HG02623 (cell line): ENCODE data around the gene OR52E5.

Experiments
- ATAC-seq: cut with Tn5 transposase; IDR thresholded peaks from one replicate; pipeline ENCODE4 v1.9.1; 2021; ENCODE audit warnings: moderate library complexity; ENCODE audit not compliant: unreplicated experiment

OR52E5 gene

GRCh38 chr11:5892908-5893307, at the start of gene OR52E5:
Gene OR52E5 (plus strand): TSS chr11:5893208. CDS start chr11:5900777, 7,569 bp downstream.
- ATAC-seq = no peak

GRCh38 chr11:5846701-5847100, 46.3 kb upstream of the OR52E5 start:
- ATAC-seq = no peak

GRCh38 chr11:5847711-5848110, 45.3 kb upstream of the OR52E5 start:
- ATAC-seq = no peak

- no peak for ATAC-seq
Observed at GRCh38 chr11:5851002-5851401, 42.0 kb upstream of the OR52E5 start.

- ATAC-seq = no peak
Observed at GRCh38 chr11:5857590-5857989, 35.4 kb upstream of the OR52E5 start, which contains the start of gene OR52E8. Gene OR52E8 (minus strand): TSS chr11:5857690. CDS start chr11:5857690, 0 bp downstream.

- ATAC-seq = no peak
Observed at GRCh38 chr11:5865826-5866225, 27.2 kb upstream of the OR52E5 start.

- ATAC-seq = no peak
Observed at GRCh38 chr11:5878564-5878963, 14.4 kb upstream of the OR52E5 start.

- no peak for ATAC-seq
Observed at GRCh38 chr11:5880329-5880728, 12.7 kb upstream of the OR52E5 start, which contains the start of gene OR52E4. Gene OR52E4 (plus strand): TSS chr11:5880629. CDS start chr11:5884293, 3,664 bp downstream.

- ATAC-seq = no peak
Observed at GRCh38 chr11:5881756-5882155, 11.3 kb upstream of the OR52E5 start.

- ATAC-seq = no peak
Observed at GRCh38 chr11:5887172-5887571, 5.8 kb upstream of the OR52E5 start.

- no peak for ATAC-seq
Observed at GRCh38 chr11:5887661-5888060, 5.3 kb upstream of the OR52E5 start.

GRCh38 chr11:5891216-5891800, 1.7 kb upstream of the OR52E5 start:
- ATAC-seq = no peak

- no peak for ATAC-seq
Observed at GRCh38 chr11:5899534-5899933, 6.5 kb downstream of the OR52E5 start.

GRCh38 chr11:5910540-5910939, 17.5 kb downstream of the OR52E5 start:
- no peak for ATAC-seq

GRCh38 chr11:5922749-5923426, 29.9 kb downstream of the OR52E5 start:
- peak; percentile 81 for ATAC-seq

GRCh38 chr11:5923427-5923776, 30.4 kb downstream of the OR52E5 start:
- ATAC-seq = peak; percentile 34

GRCh38 chr11:5923794-5924193, 30.8 kb downstream of the OR52E5 start:
- ATAC-seq = peak; percentile 11

GRCh38 chr11:5928271-5928670, 35.3 kb downstream of the OR52E5 start:
- no peak for ATAC-seq

GRCh38 chr11:5928811-5929210, 35.8 kb downstream of the OR52E5 start:
- no peak for ATAC-seq

- ATAC-seq = no peak
Observed at GRCh38 chr11:5929571-5930368, 36.8 kb downstream of the OR52E5 start.

GRCh38 chr11:5930614-5931013, 37.6 kb downstream of the OR52E5 start:
- ATAC-seq = no peak

GRCh38 chr11:5931061-5931460, 38.1 kb downstream of the OR52E5 start:
- ATAC-seq = no peak
